Activated CD8-positive, alpha-beta memory T cell treated with anti-CD3 and anti-CD28 coated beads, Interleukin-2, amount 50 U/mL, for 4 hours (primary cell): ENCODE data around the gene FOXL3.
"Not testable (repeated sequence)": the region's sequence is repeated elsewhere in the genome, so short reads cannot be mapped to it uniquely, and the experiment has no call there.

ENCODE experiments used
- DNase-seq: peaks from one replicate; pipeline ENCODE4 v3.0.0-alpha.2; 2020

Gene FOXL3

GRCh38 chr7:292226-292625 is 2.3 kb downstream of the FOXL3 start:
- DNase-seq, result no peak

- DNase-seq, result no peak
These were observed 2.9 kb downstream of the FOXL3 start for GRCh38 chr7:292826-293225.

GRCh38 chr7:293681-294439 is 3.9 kb downstream of the FOXL3 start:
- no peak for DNase-seq

- no peak for DNase-seq
These were observed 4.6 kb downstream of the FOXL3 start for GRCh38 chr7:294440-295154.

- DNase-seq, result no peak
These were observed 5.5 kb downstream of the FOXL3 start for GRCh38 chr7:295155-296154.

- DNase-seq, result no peak
These were observed 6.5 kb downstream of the FOXL3 start for GRCh38 chr7:296373-296945.

GRCh38 chr7:297141-297540 is 7.2 kb downstream of the FOXL3 start:
- DNase-seq, result not testable (repeated sequence)

GRCh38 chr7:297611-298374 is 7.8 kb downstream of the FOXL3 start:
- DNase-seq, result no peak

GRCh38 chr7:298375-298702 is 8.4 kb downstream of the FOXL3 start:
- DNase-seq, result no peak

- DNase-seq, result no peak
These were observed 8.8 kb downstream of the FOXL3 start for GRCh38 chr7:298743-299142.

- DNase-seq, result no peak
These were observed 9.2 kb downstream of the FOXL3 start for GRCh38 chr7:299169-299568.

GRCh38 chr7:299628-300027 is 9.7 kb downstream of the FOXL3 start:
- DNase-seq, result no peak

- no peak for DNase-seq
These were observed 10.1 kb downstream of the FOXL3 start for GRCh38 chr7:300048-300447.

GRCh38 chr7:300546-301290 is 10.7 kb downstream of the FOXL3 start:
- DNase-seq, result no peak

GRCh38 chr7:301291-302053 is 11.5 kb downstream of the FOXL3 start:
- no peak for DNase-seq

- DNase-seq, result no peak
These were observed 12.4 kb downstream of the FOXL3 start for GRCh38 chr7:302054-302992.

GRCh38 chr7:303425-303824 is 13.5 kb downstream of the FOXL3 start:
- DNase-seq, result no peak

GRCh38 chr7:303884-304573 is 14.1 kb downstream of the FOXL3 start:
- DNase-seq, result no peak
